GM21515 (cell line): ENCODE results near the gene SYCP3.
"Not testable (repeated sequence)": the region's sequence is repeated elsewhere in the genome, so short reads cannot be mapped to it uniquely, and the experiment has no call there.

ENCODE experiments used
- ATAC-seq: cut with Tn5 transposase; IDR thresholded peaks from one replicate; pipeline ENCODE4 v1.9.1; 2021; ENCODE audit not compliant: unreplicated experiment

SYCP3 gene

GRCh38 chr12:101685092-101685491 is 54.2 kb downstream of the SYCP3 start:
- ATAC-seq, result no peak

DNA sequence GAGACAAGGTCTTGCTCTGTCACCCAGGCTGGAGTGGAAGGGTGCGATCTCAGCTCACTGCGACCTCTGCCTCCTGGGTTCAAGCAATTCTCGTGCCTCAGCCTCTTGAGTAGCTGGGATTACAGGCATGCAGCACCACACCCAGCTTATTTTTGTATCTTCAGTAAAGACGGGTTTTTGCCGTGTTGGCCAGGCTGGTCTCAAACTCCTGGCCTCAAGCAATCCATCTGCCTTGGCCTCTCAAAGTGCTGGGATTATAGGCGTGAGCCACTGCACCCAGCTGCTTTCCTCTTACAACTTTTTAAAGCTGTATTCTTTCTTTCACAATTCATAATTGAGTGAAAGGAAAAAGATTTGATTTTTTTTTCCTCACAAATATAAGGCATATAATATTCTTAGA is 57.6 kb downstream of the SYCP3 start:
- ATAC-seq, result not testable (repeated sequence)

- ATAC-seq, result no peak
These were observed 58.6 kb downstream of the SYCP3 start for GRCh38 chr12:101680647-101681046.

GRCh38 chr12:101680240-101680639 is 59.0 kb downstream of the SYCP3 start:
- ATAC-seq, result no peak
